HK-2 (cell line): ENCODE measurements around the gene EZH1.
"Not testable (repeated sequence)": the region's sequence is repeated elsewhere in the genome, so short reads cannot be mapped to it uniquely, and the experiment has no call there.

Experiments used
- DNase-seq: peaks from one replicate; pipeline ENCODE4 v3.0.0-alpha.2; 2018; ENCODE audit not compliant: unreplicated experiment

EZH1 gene

DNA sequence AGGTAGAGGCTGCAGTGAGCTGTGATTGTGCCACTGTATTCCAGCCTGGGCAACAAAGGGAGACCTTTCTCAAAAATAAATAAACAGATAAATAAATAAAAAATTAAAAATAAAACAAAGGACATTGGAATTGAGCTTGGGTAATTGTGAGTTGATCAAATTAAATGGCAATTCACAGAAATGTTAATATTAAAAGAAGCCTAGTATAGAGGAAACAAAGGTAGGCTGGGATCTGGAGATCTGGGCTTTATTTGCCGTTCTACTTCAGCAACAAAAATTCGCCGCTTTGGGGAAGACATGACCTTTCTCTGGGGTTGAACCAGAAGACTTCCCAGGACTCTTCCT lies 28.1 kb upstream of the EZH1 start:
- DNase-seq, result no peak

GRCh38 chr17:42769964-42770363 lies 25.1 kb upstream of the EZH1 start:
- not testable (repeated sequence) for DNase-seq

GRCh38 chr17:42768006-42768405 lies 23.2 kb upstream of the EZH1 start:
- not testable (repeated sequence) for DNase-seq

GRCh38 chr17:42767512-42767911 lies 22.7 kb upstream of the EZH1 start:
- no peak for DNase-seq

DNA sequence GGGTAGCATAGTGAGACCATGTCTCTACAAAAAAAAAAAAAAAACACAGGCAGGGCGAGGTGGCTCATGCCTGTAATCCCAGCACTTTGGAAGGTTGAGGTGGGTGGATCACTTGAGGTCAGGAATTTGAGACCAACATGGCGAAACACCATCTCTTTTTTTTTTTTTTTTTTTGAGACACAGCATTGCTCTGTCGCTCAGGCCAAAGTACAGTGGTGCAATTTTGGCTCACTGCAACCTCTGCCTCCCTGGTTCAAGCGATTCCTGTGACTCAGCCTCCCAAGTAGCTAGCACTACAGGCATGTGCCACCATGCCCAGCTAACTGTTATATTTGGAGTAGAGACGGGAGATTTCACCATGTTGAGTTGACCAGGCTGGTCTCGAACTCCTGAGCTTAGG lies 21.3 kb upstream of the EZH1 start:
- no peak for DNase-seq

GRCh38 chr17:42761638-42762037 lies 16.8 kb upstream of the EZH1 start:
- DNase-seq, result no peak

DNA sequence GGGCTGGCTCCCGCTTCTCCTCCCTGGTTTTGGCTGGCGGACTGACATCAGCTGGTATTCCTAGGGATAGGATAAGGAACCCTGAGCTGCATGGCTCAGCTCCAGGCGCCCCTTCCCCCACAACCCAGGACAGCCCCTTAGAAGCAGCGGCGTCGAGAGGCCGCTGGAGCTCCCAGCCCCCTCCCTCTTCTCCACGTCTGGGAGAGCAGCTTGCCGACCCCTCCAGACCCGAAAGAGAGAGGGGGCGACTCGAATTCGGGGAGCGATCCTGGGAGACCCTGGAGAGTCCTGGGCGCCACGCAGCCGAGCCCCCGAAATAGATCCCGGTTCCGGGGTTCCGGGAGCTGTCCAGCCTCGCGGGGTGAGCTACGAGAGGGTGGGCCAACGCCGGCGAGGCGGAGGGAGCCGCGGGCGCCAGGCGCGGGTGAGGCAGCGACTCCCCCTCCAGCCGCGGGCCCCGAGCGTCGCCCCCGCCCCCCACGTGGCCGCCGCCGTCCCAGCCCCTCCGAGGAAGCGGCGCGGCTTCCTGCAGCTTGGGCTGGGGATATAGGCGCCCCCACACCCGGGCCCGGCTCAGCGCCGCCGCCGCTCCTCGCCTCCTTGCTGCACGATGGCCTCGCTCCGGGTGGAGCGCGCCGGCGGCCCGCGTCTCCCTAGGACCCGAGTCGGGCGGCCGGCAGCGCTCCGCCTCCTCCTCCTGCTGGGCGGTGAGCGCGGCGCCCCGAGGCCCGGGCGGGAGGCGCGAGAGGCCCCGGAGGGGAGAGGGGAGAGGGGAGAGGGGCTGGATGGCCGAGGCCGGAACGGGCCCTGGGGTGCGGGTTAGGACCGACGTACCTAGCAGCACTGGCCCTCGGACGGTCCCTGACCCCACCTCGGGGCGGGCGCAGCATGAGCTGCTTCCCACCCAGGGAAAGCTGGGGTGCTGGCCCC lies 16.1 kb upstream of the EZH1 start, which contains the start of gene RAMP2:
Gene RAMP2 (plus strand): TSS at position 576 of the 930 bp plus-strand sequence. CDS start 35 bp downstream, at position 611.
- no peak for DNase-seq

- DNase-seq, result no peak
Observed at GRCh38 chr17:42759982-42760651, 15.3 kb upstream of the EZH1 start.

DNA sequence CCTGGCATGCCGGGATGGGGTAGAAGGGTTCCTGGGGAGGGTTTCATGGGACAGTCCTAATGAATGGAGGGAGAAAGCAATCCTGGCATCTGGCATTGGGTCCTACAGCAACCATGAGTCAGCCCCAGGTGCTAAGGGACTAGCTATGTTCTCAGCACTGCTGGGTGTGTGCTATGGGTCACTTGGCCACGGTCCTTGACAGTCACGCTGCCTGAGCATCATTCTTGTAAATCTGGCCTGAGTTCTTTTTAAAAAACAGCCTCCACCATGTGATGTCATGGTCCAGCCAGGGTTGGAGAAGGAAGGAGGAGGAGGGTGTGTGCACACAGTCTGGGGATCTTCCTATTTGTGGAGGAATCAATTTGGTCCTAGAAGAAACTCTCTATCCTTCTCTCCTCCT lies 9.9 kb upstream of the EZH1 start:
- DNase-seq, result peak; percentile 21

GRCh38 chr17:42751628-42752027 lies 6.8 kb upstream of the EZH1 start:
- DNase-seq, result no peak

GRCh38 chr17:42750739-42751344 lies 6.0 kb upstream of the EZH1 start:
- no peak for DNase-seq

- no peak for DNase-seq
Observed at GRCh38 chr17:42748908-42749798, 4.3 kb upstream of the EZH1 start.

DNA sequence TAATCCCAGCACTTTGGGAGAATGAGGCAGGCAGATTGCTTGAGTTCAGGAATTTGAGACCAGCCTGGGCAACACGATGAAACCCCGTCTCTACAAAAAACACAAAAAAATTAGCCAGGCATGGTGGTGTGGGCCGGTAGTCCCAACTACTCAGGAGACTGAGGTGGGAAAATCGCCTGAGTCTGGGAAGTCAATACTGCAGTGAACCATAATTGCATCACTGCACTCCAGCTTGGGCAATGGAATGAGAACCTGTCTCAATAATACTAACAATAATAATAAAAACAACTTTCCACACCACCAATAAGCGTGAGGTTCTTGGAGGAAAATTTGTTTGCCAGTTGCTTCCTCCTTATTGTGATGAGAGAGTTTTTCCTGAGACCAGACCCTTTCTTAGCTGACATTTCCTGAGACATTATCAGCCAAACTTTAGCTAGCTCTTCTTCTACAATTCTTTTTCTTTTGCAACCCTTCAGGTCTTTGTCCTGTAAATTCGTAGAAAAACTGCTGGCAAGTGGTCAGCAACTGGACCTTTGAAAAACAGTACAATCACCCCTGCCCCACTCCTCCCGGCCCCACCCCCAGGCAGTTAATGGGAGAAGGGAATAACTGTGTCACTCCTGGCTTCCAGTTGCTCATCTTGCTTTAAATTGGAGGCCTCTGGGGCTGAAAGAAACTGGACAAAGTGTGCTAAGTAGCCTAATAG lies 3.5 kb upstream of the EZH1 start:
- DNase-seq, result no peak

- DNase-seq, result peak; percentile 84
Observed at GRCh38 chr17:42744283-42744805, 496 bp downstream of the EZH1 start.

DNA sequence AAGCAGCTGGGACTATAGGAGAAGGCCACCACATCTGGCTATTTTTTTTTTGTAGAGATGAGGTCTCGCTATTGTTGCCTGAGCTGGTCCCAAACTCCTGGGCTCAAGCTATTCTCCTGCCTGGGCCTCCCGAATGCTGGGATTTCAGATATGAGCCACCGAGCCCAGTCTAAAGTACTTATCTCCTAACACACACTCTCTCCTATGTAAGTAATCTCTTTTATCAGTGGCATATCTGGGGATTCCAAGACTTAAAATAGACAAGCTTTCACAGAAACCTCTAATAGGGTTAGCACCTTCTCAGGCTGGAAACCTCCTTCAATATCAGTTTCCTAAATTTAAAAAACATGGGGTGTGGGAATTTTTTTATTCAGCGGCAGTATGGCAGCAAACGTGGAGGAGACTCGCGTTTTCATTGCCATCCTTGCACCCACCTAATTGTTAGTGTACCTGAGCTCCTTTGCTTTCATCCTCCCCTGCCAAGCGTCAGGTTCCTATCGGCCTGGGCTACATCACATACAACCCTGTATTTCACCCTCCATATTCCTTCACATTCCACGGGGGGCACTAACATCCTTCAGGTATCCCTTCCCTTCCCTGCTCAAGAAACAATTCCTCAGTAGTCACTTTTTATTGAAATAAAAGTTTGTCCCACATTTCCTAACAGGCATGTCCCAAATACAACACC lies 1.1 kb downstream of the EZH1 start:
- DNase-seq, result no peak

- DNase-seq, result not testable (repeated sequence)
Observed at GRCh38 chr17:42742916-42743315, 1.9 kb downstream of the EZH1 start.

GRCh38 chr17:42740699-42741098 lies 4.1 kb downstream of the EZH1 start:
- no peak for DNase-seq

DNA sequence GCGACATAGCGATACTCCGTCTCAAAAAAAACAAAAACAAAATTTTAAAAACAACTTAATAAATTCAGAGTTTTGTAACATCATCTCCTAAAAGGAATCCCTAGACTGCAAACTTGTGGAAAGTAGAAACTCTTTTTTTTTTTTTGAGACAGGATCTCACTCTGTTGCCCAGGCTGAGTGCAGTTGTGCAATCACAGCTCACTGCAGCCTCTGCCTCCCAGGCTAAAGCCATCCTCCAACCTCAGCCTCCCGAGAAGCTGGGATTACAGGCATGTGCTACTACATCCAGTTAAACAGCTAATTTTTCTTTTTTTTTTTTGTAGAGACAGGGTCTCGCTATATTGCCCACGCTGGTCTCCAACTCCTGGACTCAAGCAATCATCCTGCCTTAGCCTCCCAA lies 19.7 kb downstream of the EZH1 start:
- no peak for DNase-seq

DNA sequence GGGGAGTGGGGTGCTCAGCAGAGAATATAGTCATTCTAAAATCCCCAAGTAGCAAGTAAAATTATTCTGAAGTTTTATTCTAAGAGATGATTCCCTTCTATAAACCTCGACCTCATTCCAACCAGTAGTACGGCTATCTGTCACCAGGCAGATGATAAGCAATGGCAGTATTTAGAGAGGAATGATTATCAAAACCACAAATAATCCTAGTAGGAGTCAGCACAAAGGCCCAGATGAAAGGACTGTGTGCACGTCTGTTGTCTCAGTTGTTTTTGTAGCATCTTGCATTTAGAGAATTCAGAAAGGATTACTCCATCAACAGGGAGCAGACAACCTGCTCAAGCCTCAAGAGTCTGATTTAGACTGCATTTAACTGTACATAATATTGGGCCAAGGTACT lies 21.2 kb downstream of the EZH1 start:
- DNase-seq, result no peak

GRCh38 chr17:42720996-42721583 lies 23.8 kb downstream of the EZH1 start:
- no peak for DNase-seq
